Activated T-cell treated with anti-CD3 and anti-CD28 coated beads for 4 hours (primary cell): ENCODE measurements around the gene TMOD2.

Experiments used
- DNase-seq: peaks from one replicate; pipeline ENCODE4 v3.0.0-alpha.2; 2020

TMOD2 gene

DNA sequence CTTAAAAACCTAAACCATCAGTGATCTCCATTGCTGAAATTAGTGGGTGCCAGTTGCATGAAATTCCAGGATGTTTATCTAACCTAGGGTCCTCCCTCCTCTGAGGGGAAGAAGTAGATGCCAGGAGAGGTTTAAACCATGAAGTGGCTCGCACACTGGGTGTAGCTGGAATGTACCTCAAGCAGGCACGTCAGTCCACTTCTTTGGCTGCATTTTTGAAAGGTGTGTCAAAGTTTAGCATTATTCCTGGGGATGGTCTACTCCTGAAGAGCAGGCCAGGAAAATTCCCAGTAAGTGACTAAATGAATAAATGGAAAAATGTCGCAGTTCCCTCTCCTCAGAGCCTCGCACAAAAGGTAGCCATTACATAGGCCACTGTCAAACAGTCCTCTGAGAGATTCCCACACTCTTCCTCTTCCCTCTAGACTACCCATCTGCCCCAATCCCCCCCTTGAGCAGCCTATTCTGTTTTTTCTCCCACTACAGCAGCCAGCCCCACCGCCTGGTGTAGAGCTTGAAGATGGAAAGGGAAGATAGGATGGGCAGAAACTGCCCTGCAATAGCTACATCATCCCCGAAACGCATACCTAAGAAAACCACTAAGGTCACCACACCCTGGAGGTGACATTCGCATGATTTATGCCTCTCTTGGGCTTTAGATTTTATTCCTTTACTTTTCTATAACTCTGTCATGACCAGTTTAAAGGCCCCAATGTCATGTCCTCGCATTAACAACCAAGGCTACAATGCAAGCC is 77.4 kb downstream of the TMOD2 start:
- no peak for DNase-seq

DNA sequence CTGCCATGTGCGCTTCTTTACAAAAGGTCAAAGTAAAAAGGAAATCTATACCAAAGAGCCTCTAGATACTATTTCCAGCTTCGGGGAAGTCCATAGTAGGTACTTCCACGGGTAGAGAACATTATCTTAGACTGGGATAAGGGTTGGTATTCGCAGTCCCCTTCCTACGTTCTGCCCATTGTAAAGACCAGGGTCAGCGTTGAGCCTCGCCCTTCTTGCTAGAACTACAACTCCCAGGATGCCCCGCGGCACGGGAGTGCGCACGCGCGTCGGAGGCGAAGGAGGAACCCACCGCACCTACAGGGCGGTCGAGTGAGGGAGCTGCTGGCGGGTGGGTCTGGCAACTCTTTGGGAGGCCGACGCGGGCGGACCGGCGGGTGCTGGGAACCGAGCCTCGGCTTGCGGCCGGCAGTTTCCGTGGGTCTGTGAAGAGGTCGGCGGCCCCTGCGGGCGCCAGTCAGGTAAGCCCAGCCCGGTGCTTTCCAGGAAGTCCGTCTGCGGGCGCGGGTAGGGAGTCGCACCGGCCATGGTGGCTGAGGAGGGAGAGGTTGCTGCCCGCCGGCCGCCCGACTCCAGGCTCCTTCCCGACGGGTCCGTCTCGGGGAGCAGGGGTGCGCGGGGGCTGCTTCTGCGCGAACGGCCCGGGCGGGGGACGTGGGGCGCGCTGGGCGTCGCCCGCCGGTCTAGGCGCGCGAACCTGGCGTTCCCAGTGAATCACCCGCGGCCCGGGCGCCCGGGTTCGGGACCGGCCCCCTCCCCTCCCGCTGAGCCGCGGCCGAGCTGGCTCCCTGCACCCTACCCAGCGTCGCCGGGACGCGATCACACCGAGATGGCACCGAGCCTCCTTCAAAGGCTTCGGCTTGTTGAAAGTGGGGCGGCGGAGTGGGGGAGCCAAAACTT is 78.2 kb downstream of the TMOD2 start, which contains the start of gene TMOD3:
TSS of gene TMOD3 (plus strand) at position 278 of the 900 bp plus-strand sequence. CDS start 33,232 bp downstream, outside the sequence.
- DNase-seq, result peak; percentile 91

DNA sequence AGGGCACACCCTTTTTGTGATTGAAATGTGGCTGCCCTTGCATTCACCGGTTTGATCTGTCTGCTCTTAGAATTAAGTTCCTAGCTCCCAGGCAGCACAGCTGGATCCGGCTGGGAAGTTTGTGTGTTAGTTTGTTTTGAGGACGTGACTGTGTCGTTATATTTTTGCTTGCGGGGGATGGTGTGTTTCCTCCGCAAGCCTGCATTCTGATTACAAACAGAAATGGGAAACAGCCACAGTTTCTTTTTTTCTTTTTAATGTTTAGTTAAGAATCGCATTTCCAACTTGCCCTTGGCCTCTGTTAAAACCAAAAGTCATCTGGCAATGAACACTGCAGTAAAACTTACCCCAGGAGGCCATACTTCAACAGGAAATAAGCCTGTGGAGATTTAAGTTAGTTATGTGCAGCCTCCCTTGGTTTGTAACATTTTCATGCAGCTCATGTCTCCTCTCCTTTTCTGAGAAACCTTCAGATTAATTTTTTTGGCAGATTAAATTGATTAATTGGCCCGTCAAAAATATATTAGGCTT is 78.9 kb downstream of the TMOD2 start:
- no peak for DNase-seq

DNA sequence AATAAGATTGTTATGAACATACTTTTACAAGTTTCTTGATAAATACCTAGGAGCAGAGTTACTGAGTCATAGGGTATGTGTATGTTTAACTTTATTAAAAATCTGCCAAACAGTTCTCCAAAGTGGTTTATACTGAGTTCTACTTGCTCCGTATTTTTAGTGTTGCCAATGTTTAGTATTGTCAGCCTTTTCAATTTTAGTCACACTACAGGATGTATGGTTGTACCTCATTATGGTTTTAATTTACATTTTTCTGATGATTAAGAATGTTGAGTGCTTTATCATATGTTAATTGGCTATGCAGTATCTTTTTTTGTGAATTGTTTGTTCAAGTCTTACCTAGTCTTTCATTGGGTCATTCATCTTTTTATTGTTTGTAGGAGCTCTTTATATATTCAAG is 82.4 kb downstream of the TMOD2 start:
- DNase-seq, result no peak

DNA sequence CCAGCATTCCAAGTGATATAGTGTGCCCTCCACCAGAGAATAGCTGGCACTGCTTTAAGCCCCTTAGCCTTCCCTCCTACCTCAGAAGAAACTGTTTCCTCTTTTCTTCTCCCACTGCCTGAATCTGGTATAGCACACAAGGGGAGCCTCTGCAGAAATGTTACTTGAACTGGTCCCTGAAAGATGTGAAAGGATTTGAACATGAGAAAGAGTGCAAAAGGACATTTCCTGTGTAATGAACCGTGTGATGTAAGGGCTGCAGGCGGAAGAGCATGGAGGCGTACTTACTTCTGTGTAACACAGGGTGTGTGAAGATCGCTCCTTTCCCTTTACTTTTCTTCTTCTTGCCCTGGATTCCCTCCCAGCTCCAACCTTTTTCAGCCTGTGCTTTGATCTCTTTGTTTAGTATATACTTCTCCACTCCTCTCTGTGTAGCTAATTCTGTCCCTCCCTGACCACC is 86.4 kb downstream of the TMOD2 start:
- no peak for DNase-seq

DNA sequence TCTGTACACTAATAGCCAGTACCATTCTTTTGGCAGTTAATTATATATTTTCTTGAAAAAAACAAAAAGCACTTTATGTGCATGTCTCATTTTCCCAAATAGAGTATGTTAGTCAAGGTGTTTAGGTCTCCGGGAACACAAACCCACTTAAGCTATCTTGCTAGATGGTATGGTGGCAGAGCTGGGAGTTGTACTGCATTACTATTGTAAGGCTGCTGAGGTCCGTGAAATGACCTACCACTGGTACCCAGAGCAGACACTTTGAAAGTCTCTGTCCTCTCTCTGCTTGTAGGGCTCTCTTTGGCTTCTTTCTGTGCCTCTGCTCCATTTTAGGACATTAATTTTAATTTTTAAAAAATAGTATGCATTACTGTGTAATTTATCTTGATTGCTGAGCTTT is 86.9 kb downstream of the TMOD2 start:
- no peak for DNase-seq

DNA sequence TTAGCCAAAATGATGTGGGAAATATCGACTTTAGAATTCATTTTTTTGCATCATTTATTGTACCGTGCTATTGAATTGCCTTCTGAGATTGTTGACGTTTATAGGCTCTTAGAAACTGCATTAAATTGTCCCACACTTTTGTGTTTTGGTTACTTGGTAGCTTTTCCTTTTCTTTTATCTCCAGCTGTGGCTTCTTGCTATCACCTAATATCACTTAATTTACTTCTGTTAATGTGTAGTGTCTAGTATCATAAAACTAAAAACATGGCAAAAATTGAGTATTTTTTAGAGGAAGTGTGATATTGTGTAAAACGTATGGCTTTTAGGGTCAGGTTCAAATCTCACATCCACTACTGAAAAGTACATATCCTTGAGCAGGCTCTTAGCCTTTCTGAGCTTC is 89.3 kb downstream of the TMOD2 start:
- no peak for DNase-seq

DNA sequence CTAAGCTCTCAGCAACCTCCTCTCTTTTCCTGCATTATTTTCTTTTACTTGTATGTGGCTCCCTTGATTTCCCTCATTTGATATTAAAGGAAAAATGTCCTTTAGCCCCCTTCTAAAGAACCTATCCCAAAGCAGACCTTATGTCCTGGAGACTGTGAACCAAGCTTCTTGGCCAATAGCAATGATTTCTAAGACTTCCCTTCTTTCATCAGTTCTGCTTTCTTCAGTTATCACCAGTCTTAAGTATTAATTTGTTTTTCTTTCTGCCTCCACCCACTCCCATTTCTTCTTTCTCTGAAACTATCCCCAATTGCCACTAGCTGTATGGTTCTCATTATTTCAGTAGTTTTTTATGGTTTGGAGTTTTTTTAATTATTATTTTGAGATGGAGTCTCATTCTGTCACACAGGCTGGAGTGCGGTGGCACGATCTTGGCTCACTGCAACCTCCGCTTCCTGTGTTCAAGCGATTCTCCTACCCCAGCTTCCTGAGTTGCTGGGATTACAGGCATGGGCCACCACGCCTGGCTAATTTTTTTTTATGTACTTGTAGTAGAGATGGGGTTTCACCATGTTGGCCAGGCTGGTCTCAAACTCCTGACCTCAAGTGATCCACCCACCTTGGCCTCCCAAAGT is 90.1 kb downstream of the TMOD2 start:
- DNase-seq, result no peak

DNA sequence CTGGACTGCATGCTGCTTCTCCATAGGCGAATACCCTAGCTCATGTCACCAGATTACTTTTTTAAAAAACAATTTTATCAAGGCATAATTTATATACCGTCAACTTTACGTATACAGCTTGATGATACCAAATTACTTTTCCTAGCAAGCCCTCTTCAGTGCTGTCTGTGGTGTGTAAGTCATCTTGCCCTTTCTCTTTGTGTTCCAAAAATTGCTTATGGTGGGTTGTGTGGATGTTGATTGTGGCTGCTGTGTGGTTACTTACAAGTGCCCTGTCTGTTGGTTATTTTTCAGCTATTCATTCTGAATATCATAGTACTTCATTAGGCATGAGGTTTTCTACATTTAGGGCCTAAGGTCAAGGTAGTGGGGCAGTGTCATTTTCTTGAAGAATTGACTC is 90.9 kb downstream of the TMOD2 start:
- no peak for DNase-seq

DNA sequence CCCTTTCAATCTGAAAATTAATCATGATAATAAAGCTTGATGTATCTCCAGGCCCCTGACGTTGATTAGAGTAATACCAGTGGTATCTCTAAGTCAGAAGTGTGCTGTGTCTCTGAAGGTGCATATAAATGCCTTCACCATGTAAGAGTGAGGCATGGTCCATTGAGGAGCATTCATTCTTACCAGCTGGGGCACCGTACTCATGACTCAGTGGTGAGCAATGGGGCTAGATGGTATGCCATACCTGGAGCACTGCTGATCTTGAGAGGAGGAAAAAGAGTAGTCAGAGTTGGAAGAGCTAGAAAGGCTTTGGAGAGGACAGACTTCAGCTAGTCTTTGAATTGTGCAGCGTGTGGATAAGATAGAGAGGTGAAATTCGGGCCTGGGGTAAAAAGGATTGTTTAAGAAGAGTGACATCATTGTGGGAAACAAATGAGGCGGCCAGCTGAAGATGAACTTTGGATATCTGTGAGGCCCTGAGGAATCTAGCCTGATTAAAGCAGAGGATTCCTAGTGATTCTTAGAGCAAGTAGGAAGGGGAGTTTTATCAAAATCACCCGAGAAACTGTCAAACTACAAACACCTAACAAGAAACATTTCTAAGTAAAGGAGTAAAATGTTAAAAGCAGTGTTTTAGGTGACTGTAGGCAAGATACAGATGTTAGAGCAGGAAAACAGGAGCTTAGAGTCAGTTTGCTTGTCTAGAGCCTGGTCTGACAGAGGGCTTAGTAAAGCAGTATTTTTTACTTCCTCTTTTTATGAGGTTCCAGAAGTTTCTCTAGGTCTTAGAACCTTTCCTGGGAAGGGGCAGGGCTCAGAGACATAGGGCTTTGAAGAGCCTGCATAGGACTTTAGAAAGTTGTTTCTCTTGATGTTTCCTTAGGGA is 91.7 kb downstream of the TMOD2 start:
- DNase-seq, result no peak

DNA sequence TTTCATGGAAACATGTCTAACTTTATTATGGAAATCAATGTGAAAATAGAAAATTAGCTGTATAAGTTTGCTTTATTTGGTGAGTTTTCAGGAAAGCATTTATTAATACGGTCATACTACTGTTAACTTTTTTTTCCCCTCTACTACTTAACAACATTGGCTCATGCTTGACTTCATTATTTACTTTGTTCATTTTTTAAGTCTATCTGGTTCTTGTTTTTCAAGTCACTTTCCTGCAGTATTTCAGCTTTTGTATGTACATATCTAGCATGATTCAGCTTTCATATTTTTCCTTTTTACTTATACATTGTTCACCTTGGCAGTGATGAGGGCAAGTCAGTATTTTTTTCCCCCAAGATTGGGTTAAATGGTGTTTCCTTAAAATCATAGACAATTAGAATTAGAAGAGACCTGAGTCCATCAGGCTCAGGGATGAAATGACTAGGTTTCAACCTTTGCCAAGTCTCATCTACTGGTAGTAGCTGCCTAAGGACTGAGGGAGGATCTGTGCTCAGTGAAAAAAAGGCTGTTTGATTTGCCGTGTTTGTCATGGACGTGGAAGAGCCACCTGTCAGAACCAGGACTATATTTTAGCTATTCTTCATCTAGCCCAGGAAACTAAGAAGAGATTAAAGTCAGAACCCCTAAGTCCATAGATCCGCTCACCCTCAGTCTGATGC is 93.5 kb downstream of the TMOD2 start:
- no peak for DNase-seq

DNA sequence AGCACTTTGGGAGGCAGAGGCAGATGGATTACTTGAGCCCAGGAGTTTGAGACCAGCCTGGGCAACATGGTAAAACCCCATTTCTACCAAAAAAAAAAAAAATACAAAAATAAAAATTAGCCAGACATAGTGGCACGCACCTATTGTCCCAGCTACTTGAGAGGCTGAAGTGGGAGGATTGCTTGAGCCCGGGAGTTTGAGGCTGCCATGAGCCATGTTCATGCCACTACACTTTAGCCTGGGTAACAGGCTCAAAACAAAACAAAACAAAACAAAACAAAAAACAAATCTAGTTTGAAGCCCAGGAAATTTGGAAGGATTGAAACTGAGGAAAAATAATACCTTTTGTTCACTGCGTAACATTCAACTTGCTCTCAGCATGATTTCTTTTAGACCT is 94.7 kb downstream of the TMOD2 start:
- no peak for DNase-seq

DNA sequence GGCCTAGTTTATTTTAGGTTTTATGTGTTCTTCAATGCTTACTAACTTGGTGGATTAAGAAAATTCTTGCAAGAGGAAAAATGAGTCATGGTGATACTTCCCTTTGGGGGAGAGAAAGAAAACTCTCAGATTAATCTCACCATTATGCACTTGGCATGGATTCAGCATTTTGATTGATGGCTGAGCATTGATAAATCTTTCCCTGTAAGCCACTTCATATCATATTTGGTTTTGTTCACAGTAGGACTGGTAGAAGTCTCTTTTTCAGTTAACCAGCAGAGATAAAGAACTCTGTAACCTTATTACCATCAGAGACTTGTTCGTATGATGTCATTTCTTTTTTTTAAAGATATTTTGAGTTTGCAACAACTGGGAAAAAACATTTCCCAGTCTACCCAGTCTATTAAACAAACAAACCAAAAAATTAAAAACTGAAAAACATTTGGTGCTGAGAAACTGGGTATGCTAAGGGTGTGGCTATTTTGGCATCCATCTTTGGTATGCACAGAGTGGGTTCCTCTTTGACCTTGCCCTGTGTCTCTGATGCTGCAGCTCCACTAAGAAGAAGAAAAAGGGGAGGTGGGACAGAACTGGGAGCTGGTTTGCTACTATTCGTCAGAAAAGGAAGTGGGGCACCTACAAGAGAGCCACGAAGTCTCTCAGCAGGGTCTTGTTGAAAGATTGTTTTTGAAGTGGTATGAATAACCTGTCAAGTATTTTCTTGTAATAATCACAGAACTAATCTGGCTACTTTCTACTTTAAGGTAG is 95.2 kb downstream of the TMOD2 start:
- DNase-seq, result no peak

DNA sequence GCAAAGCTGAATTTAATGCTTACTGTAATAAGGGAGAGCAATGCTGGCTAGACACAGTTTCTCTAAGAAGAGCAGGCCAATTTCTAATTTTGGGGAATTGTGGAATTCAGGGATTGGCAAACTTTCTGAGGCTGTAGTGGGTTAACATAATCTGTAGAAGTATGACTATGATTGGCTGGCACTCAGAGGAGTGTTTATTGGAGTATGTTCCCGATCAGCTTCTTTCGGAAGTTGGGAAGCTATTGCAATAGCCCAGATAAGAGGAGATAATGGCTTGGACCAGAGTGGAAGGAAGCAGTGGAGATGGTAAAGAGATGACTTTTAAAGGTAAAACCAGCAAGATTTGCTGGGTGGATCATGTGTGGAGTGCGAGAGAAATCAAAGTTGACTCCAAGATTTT is 97.4 kb downstream of the TMOD2 start:
- DNase-seq, result no peak

DNA sequence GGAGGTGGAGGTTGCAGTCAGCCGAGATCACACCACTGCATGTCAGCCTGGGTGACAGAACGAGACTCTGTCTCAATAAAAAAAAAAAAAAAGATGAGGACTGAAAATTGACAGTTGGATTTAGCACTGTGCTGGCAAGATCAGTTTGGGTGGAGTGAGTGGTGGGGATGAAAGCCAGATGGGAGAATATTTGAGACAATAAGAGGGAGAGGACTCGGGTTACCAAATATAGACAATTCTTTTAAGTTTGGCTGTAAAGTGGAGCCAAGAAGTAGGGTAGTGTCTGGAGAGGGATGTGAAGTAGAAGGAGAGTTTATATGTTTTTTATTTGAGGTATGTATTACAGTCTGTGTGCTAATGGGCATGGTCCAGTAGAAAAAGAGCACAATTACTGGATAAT is 98.5 kb downstream of the TMOD2 start:
- no peak for DNase-seq

DNA sequence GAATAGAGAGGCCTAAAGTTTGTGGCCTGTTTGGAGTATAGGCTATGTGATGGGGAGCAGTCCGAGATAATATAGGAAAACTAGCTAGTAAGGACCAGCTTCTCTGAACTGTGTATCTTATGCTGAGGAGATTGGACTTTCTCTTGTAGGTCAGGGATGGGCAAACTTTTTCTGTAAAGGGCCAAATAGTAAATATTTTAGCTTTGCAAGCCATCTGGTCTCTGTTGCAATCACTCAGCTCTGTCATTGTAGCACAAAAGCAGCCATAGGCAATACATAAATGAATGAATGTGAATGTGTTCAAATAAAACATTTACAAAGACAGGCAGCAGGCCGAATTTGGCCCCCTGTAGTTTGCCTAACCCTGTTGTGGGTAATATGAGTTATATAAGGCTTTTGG is 102.6 kb downstream of the TMOD2 start:
- no peak for DNase-seq

DNA sequence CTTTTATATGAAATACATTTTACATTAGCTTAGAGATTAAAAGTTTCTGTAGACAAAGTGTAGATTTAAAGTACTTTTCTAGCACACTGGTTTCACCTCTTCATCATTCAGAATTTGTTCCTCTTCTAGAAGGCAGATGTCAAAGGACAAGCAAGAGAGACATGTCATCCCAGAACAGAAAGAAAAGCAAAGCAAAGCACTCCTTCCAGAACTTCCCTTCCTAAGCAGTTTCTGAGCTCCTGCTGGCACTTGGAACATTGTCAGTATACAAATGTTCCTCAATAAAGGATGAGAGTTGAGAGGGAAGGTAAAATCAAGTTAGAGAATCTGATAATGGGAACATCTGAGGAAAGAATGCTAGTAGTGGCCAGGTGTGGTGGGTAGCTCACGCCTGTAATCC is 104.2 kb downstream of the TMOD2 start:
- DNase-seq, result no peak

DNA sequence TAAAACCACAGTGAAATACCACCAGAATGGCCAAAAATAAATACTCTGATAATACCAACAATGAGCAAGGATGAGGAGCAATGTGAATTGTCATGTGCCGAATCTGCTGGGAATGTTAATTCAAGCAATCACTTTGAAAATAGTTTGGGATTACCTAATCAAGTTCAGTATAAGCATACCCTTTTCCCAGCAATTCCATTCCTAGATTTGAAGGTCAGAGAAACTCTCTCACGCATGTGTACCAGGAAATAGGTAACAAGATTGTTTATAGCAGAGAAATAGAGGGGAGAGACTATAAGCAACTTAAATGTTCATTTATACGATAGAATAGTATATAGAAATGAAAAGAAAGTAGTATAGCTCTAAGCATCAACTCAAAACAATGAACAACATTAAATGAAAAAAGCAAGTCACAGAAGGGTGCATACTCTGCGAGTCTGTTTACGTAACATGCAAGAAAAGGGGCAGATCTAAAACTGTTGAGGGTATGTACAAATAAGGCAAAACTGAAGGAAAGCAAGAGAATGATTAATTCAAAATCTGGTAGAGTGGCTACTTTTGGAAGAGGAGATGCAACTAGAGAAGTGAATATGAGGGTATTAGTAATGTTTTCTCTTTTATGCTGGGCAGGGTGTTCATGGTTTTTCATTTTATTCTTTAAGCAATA is 105.5 kb downstream of the TMOD2 start:
- DNase-seq, result no peak

DNA sequence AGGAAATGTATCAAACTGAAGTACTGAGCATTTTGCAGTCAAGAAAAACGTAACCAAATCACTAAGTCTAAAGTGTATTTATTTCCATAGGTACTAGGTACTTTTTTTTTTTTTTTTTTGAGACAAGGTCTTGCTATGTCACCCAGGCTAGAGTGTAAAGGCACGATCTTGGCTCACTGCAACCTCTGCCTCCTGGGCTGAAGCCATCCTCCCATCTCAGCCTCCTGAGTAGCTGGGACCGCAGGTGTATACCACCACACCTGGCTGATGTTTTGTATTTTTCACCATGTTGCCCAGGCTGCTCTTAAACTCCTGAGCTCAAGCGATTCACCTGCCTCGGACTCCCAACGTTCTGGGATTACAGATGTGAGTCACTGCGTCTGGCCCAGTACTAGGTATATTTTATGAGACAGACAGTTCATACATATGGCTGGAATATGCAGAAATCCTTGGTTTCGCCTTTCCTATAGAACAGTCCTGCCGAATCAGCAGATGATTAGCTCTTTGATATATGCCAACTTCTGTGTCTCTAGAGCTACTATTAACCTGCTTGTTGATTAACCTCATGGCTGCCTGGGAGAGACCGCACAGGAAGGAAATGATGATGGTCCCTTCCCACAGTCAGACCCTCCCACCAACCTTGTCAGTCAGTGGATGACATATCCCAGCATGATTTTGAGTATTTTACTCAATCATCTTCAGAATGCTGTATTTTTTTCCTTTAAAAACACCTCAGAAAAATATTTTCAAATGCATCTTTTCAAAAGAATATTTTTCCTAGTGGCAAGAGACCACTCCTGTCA is 110.4 kb downstream of the TMOD2 start:
- DNase-seq, result peak; percentile 55
